ENCODE data around the gene HLCS. TPM values are rescaled to one million over a fixed set of nuclear protein-coding genes. Genes with fewer than 3 reads are reported as not detected.

Gene HLCS
- total and polyA plus RNA-seq, 2 donors from 2014 or later, result 4.5 to 29.6 TPM

DNA sequence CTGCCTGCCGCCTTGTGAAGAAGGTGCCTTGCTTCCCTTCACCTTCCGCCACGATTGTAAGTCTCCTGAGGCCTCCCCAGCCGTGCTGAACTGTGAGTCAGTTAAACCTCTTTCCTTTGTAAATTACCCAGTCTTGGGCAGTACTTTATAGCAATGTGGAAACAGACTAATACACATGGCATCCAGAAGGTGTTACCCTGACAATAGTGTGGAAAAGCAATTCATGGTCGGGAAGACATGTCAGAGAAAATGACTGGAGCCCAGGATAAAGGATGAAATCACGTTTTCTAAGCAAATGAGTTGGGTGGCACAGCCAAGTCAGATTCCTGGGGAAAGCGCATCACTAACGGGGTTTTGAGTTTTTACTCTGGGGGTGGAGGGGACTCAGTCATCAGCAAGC lies 76.4 kb downstream of the HLCS start:
- peaks cover 0 to 4% (median 0%) of the 10 kb centered on the region in 3 donors for H3K36me3 ChIP-seq (ENCODE audit: control insufficient read depth in 2 of 3, insufficient read depth in 3 of 3, low read length in 3 of 3)
- intact Hi-C loops (cut with DNase I), result no loop called here
- TF ChIP-seq, protein P1, sequence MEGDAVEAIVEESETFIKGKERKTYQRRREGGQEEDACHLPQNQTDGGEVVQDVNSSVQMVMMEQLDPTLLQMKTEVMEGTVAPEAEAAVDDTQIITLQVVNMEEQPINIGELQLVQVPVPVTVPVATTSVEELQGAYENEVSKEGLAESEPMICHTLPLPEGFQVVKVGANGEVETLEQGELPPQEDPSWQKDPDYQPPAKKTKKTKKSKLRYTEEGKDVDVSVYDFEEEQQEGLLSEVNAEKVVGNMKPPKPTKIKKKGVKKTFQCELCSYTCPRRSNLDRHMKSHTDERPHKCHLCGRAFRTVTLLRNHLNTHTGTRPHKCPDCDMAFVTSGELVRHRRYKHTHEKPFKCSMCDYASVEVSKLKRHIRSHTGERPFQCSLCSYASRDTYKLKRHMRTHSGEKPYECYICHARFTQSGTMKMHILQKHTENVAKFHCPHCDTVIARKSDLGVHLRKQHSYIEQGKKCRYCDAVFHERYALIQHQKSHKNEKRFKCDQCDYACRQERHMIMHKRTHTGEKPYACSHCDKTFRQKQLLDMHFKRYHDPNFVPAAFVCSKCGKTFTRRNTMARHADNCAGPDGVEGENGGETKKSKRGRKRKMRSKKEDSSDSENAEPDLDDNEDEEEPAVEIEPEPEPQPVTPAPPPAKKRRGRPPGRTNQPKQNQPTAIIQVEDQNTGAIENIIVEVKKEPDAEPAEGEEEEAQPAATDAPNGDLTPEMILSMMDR (IDR thresholded peaks at IDR 0.05; ENCODE audit: borderline replicate concordance, extremely low read depth, insufficient read depth), result no peak
- H3K9me3 ChIP-seq (ENCODE audit: control insufficient read depth in 2 of 3, insufficient read depth in 1 of 3, low read length in 3 of 3), result no peaks in the 10 kb centered on the region
- DNase-seq (no peak), FAIRE-seq (no peak)
- H3K9ac ChIP-seq (ENCODE audit: low read length in 3 of 3), result no peak overlapping the region
- no peak overlapping the region for H3K4me3 ChIP-seq (ENCODE audit: low read length in 3 of 3)
- H3K27ac ChIP-seq (ENCODE audit: low read depth in 2 of 2, low read length in 2 of 2), result no peak overlapping the region
- H3K27me3 ChIP-seq (ENCODE audit: control insufficient read depth, insufficient read depth, low read length), result no peaks in the 10 kb centered on the region
- H3K4me1 ChIP-seq (ENCODE audit: control insufficient read depth in 2 of 3, insufficient read depth in 2 of 3, low read depth in 1 of 3, low read length in 3 of 3), result no peaks in the 10 kb centered on the region

DNA sequence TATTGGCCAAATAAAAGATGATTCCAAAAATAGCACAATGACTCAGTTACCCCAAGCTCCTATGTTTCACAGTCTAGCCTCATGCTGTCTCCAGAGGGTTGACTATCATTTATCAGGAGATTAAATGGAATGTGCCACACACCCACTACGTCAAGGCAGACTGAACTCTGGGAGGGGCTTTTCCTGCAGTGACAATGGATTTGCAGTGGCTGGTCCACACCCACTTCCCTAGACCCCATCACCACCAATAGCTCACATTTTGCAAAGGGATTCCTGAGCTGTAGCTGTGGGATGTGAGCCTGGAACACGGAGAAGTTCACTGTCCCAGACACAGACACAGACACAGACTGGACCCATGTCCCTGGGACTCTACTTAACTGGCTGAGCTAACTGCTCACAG lies 77.1 kb downstream of the HLCS start:
- no peak for FAIRE-seq
- no peak overlapping the region for H3K9ac ChIP-seq (ENCODE audit: low read length in 3 of 3)
- H3K4me1 ChIP-seq (ENCODE audit: control insufficient read depth in 2 of 3, insufficient read depth in 2 of 3, low read depth in 1 of 3, low read length in 3 of 3), result no peaks in the 10 kb centered on the region
- H3K27ac ChIP-seq (ENCODE audit: low read depth in 2 of 2, low read length in 2 of 2), result no peak overlapping the region
- TF ChIP-seq, protein P1 (IDR thresholded peaks at IDR 0.05; ENCODE audit: borderline replicate concordance, extremely low read depth, insufficient read depth), result no peak
- H3K27me3 ChIP-seq (ENCODE audit: control insufficient read depth, insufficient read depth, low read length), result no peaks in the 10 kb centered on the region
- no peak for DNase-seq
- H3K36me3 ChIP-seq (ENCODE audit: control insufficient read depth in 2 of 3, insufficient read depth in 3 of 3, low read length in 3 of 3), result peaks cover 0 to 4% (median 0%) of the 10 kb centered on the region in 3 donors
- intact Hi-C loops (cut with DNase I), result no loop called here
- H3K4me3 ChIP-seq (ENCODE audit: low read length in 3 of 3), result no peak overlapping the region
- no peaks in the 10 kb centered on the region for H3K9me3 ChIP-seq (ENCODE audit: control insufficient read depth in 2 of 3, insufficient read depth in 1 of 3, low read length in 3 of 3)

DNA sequence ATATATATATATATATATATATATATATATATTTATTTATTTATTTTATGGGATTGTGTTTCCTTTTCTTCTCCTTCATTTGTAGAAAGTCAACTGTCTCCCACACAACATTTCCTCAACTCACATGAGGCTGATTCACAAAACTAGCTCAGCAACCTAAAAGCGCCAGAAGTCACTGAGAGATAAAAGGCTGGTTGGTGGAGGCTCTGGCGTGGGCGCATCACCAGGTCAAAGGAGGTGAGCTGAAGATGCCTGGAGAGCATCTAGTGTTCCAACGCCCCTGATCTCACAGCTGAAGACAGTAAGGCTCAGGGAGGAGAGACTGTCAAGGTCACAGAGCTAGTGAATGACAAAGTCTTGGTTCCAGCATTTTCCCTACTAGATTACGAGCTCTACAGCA lies 78.0 kb downstream of the HLCS start:
- Histone ChIP-seq H3K27me3 (ENCODE audit: control insufficient read depth, insufficient read depth, low read length) (no peaks in the 10 kb centered on the region), H3K4me3 (ENCODE audit: low read length in 3 of 3) (peak overlapping the region in 1 of 3 donors; percentile 3), H3K27ac (ENCODE audit: low read depth in 2 of 2, low read length in 2 of 2) (no peak overlapping the region), H3K9ac (ENCODE audit: low read length in 3 of 3) (no peak overlapping the region), H3K9me3 (ENCODE audit: control insufficient read depth in 2 of 3, insufficient read depth in 1 of 3, low read length in 3 of 3) (peaks cover 0 to 4% (median 0%) of the 10 kb centered on the region in 3 donors), H3K4me1 (ENCODE audit: control insufficient read depth in 2 of 3, insufficient read depth in 2 of 3, low read depth in 1 of 3, low read length in 3 of 3) (no peaks in the 10 kb centered on the region), H3K36me3 (ENCODE audit: control insufficient read depth in 2 of 3, insufficient read depth in 3 of 3, low read length in 3 of 3) (peaks cover 0 to 4% (median 0%) of the 10 kb centered on the region in 3 donors)
- intact Hi-C loops (cut with DNase I), result no loop called here
- TF ChIP-seq, protein P1 (IDR thresholded peaks at IDR 0.05; ENCODE audit: borderline replicate concordance, extremely low read depth, insufficient read depth), result no peak
- FAIRE-seq (no peak), DNase-seq (no peak)

DNA sequence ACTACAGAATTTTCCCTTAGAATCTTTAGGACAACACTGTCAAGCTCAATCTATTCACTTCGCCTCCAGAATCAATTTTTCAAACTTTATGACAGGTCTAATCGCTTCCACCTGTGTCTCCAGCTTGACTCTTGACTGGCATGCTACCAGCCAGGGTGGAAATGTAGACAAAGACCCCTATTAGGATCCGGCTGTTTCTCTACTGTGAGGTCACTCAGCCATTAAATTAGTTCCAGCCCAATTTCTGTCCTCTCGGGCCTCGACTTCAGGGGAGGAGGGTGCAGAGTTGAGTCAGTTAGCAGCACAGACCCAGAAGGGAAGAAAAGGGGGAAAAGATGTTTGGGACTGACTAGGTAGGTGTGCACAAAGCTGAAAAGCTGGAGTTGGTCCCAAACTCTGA lies 78.5 kb downstream of the HLCS start:
- DNase-seq, result peak in 3 of 5 donors; percentile 45 to 57 (median 56)
- TF ChIP-seq, protein P1 (IDR thresholded peaks at IDR 0.05; ENCODE audit: borderline replicate concordance, extremely low read depth, insufficient read depth), result no peak
- intact Hi-C loops (cut with DNase I), result no loop called here
- Histone ChIP-seq H3K4me3 (ENCODE audit: low read length in 3 of 3) (no peak overlapping the region), H3K27me3 (ENCODE audit: control insufficient read depth, insufficient read depth, low read length) (no peaks in the 10 kb centered on the region), H3K4me1 (ENCODE audit: control insufficient read depth in 2 of 3, insufficient read depth in 2 of 3, low read depth in 1 of 3, low read length in 3 of 3) (no peaks in the 10 kb centered on the region), H3K9ac (ENCODE audit: low read length in 3 of 3) (no peak overlapping the region), H3K9me3 (ENCODE audit: control insufficient read depth in 2 of 3, insufficient read depth in 1 of 3, low read length in 3 of 3) (peaks cover 0 to 6% (median 0%) of the 10 kb centered on the region in 3 donors), H3K27ac (ENCODE audit: low read depth in 2 of 2, low read length in 2 of 2) (no peak overlapping the region), H3K36me3 (ENCODE audit: control insufficient read depth in 2 of 3, insufficient read depth in 3 of 3, low read length in 3 of 3) (peaks cover 0 to 4% (median 0%) of the 10 kb centered on the region in 3 donors)
- no peak for FAIRE-seq
